GM19043 (cell line): ENCODE measurements around the gene SELL.
A peak's percentile ranks its signal among the peaks of the same experiment; 100 is the strongest.
"Not testable (repeated sequence)": the region's sequence is repeated elsewhere in the genome, so short reads cannot be mapped to it uniquely, and the experiment has no call there.

Experiments
- ATAC-seq: cut with Tn5 transposase; IDR thresholded peaks from one replicate; pipeline ENCODE4 v1.9.1; 2021; ENCODE audit warnings: low read depth; ENCODE audit not compliant: unreplicated experiment

Gene SELL

GRCh38 chr1:169707912-169708604 is 3.4 kb downstream of the SELL start:
- no peak for ATAC-seq

DNA sequence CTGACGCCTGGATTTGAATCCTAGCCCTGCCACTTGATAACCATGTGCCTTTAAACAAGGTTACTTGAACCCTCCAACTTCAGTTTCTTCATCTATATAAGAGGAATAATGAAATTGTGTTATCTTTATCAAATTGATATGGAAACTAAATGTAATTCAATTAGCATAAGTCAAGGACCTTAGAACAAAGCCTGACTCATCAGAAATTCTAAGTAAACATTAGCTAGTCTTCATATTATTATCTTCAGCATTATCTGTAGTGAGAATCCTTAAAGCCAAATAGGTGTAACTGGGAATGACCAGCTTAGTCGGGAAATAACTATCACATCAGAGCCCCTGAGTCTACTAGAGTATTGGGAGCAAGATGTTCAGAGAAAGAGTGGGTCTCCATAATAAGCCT is 6.6 kb downstream of the SELL start:
- ATAC-seq, result no peak

GRCh38 chr1:169701261-169702005 is 10.0 kb downstream of the SELL start:
- ATAC-seq, result no peak

GRCh38 chr1:169699707-169700106 is 11.7 kb downstream of the SELL start:
- ATAC-seq, result no peak

DNA sequence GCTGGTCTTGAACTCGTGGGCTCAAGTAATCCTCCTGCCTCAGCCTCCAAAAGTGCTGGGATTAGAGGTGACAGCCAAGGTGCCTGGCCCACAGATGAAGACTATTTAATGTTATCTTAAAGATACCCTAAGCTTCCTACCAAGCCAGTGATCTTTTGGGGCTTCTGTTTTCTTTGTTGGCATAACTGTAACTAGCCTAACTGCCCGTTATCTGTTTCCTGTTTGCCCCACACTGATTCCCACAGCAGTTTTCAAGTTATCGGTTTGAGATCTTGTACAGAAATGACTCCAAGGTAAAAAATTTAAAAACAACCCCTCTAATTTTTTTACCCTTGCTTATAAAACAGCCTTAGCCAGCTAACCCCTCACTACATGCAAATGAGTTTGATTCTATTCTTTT is 12.4 kb downstream of the SELL start:
- ATAC-seq, result no peak

DNA sequence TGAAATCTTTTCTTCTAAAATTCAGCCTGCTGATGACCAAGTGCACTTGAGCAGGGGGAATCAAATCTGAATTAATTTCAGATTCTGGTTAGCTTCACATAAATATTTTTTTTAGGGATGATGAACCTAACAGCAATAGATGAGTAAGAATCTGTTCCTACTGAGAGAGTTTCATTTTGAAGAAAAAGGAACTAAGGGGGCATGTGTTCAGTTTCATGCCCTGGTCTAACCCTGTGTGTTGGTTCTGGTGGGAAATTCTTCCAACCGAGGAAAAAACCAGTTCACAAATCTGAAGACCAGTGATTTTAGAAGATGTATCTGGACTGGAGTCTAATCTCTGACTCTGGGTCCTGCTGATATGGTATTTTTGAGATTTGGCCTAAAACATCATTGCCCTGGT is 13.7 kb downstream of the SELL start:
- no peak for ATAC-seq

DNA sequence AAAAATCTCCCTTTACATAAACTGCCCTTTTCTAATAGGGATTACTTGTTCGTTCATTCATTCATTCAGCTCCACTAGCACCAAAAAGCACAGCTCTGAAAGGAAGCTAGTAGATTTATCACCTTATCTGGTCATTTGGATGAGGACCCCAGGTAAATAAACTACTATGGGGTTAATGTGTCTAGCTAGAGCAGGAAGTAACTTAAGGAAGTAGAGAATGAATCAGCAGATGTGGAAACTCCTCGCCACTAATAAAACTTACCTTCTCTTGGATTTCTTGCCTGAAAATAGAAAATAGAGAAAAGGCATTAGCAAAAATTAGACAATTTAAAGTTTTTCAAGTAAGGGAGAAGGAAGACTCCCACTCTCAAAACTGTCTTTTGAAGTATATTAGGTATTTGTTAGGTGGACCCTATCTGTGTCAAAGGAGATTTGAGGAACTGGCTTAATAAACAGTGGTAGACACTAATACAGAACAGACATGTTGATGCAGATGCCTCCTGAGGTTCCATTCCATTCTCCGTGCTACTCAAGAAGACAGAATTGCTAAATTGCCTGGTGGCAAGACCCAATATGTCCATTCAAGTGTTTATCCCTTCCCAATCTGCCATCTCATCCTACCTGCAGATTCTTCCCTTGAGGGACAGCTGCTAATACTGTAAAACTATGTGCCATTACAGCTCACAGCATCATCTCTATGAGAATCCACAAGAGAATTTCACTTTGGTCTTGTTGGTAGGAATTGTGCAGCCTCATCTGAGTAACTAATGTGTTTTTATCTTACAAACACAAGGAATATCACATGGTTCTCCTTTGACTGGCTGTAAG is 14.9 kb downstream of the SELL start:
- ATAC-seq, result no peak

- ATAC-seq, result peak; percentile 36
Observed at GRCh38 chr1:169694304-169695075, 16.9 kb downstream of the SELL start.

DNA sequence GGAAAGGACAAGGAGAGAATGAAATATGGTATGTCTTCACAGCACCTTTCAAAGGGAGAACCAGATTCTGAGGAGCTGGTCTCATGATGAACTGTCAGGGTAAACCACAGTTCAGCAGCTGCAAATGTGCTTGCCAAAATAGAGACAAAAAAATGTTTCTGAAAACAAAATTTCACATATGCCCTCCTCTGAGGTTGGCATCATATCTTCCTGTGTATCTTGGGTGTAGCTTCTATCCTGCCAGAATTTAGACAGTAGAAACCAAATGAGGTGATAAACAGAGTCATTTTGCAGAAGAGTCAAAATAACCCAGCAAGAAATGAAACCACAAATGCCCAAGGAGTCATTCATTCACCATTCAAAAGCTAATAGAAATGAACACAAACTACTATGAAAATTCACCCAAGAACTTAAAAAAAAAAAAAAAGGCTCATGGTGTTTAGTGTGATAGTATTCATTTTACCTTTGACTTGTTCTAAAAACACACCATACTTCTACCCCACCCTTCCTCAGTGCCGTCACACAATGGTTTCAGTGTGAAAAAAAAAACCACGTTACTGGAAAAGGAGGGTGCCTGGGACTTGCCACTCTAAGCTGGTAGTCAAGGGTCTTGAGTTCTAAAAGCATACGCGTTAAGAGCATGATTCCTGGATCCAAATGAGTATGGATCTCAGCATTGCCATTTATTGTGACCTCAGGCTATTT is 18.5 kb downstream of the SELL start:
- no peak for ATAC-seq

GRCh38 chr1:169690489-169690888 is 20.9 kb downstream of the SELL start:
- ATAC-seq, result no peak

DNA sequence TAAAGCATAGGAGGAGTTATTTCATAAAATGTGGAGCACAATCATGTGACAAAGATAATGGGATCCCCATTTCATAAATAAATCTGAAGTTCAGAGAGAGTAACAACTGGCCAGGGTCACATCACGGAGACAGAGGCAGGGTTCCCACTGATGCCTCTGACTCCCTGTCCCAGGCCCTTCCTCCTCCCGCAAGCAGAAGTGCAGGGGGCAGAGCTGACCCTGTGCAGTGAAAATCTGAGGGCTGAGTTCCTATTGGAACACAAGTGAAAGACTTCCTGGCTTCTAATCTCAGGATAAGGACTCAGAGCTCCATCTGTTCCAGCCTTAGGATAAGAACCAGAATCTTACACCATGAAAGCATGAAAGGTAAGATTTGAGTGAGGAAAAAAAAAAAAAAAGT is 22.0 kb downstream of the SELL start:
- ATAC-seq, result no peak

GRCh38 chr1:169688377-169688776 is 23.0 kb downstream of the SELL start:
- not testable (repeated sequence) for ATAC-seq

- ATAC-seq, result no peak
Observed at GRCh38 chr1:169683661-169684060, 27.8 kb downstream of the SELL start.

GRCh38 chr1:169683168-169683567 is 28.3 kb downstream of the SELL start:
- ATAC-seq, result not testable (repeated sequence)

GRCh38 chr1:169682071-169682470 is 29.3 kb downstream of the SELL start:
- no peak for ATAC-seq

GRCh38 chr1:169681140-169681539 is 30.3 kb downstream of the SELL start:
- ATAC-seq, result peak; percentile 20

- ATAC-seq, result peak; percentile 53
Observed at GRCh38 chr1:169680377-169681019, 30.9 kb downstream of the SELL start.

- no peak for ATAC-seq
Observed at GRCh38 chr1:169679692-169680091, 31.7 kb downstream of the SELL start.

GRCh38 chr1:169676001-169676400 is 35.4 kb downstream of the SELL start:
- ATAC-seq, result no peak
